ENCODE data around the gene TBC1D30. TPM values are rescaled to one million over a fixed set of nuclear protein-coding genes. Genes with fewer than 3 reads are reported as not detected.

Gene TBC1D30
- total RNA-seq, 1 donor from 2014 or later = 1.2 TPM

DNA sequence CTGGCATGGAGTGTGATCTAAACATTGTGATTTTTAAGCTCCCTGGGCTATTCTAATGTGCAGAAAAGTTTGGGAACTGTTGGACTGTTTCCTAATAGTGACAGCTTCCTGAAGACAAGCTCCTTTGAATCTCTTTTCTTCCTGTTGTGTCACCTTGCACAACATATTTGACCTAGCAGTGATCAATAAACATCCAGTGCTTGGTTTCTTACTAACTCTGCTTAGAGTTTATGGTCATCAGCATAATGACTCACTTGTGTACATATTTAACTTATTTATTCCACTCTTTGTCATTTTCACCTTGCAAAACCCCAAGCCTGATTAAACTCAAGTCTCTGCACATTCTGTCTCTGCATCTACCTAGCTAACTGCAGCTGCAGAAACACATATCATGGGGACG, 27.3 kb upstream of the TBC1D30 start:
- Histone ChIP-seq H3K79me2 (ENCODE audit: insufficient read depth, low read length) (no peaks in the 10 kb centered on the region), H3K4me2 (ENCODE audit: low read length) (no peak overlapping the region), H3K36me3 (ENCODE audit: insufficient read depth, low read length) (no peaks in the 10 kb centered on the region), H3K9ac (ENCODE audit: low read length) (no peak overlapping the region), H4K20me1 (ENCODE audit: insufficient read depth, low read length) (no peaks in the 10 kb centered on the region), H3K9me3 (ENCODE audit: insufficient read depth, low read depth, low read length) (no peaks in the 10 kb centered on the region), H3K27ac (ENCODE audit: low read depth, low read length) (no peak overlapping the region), H3K27me3 (ENCODE audit: insufficient read depth, low read length) (peaks cover 26% of the 10 kb centered on the region), H3K4me3 (ENCODE audit: insufficient read depth, low read depth, low read length) (no peak overlapping the region), H2AFZ (ENCODE audit: low read depth, low read length) (no peak overlapping the region), H3K4me1 (ENCODE audit: insufficient read depth, low read length) (no peaks in the 10 kb centered on the region)
- Mint-ChIP-seq H3K36me3 (ENCODE audit: low read depth, unreplicated experiment) (no peaks in the 10 kb centered on the region), H3K27ac (ENCODE audit: unreplicated experiment) (no peak overlapping the region), H3K4me1 (ENCODE audit: low read depth, unreplicated experiment) (peaks cover 5% of the 10 kb centered on the region), H3K9me3 (ENCODE audit: unreplicated experiment) (no peaks in the 10 kb centered on the region), H3K27me3 (ENCODE audit: low read depth, unreplicated experiment) (peaks cover 9% of the 10 kb centered on the region), H3K4me3 (ENCODE audit: unreplicated experiment) (no peak overlapping the region)
- FAIRE-seq (no peak), DNase-seq (ENCODE audit: low read depth) (no peak)
- TF ChIP-seq, protein P1, sequence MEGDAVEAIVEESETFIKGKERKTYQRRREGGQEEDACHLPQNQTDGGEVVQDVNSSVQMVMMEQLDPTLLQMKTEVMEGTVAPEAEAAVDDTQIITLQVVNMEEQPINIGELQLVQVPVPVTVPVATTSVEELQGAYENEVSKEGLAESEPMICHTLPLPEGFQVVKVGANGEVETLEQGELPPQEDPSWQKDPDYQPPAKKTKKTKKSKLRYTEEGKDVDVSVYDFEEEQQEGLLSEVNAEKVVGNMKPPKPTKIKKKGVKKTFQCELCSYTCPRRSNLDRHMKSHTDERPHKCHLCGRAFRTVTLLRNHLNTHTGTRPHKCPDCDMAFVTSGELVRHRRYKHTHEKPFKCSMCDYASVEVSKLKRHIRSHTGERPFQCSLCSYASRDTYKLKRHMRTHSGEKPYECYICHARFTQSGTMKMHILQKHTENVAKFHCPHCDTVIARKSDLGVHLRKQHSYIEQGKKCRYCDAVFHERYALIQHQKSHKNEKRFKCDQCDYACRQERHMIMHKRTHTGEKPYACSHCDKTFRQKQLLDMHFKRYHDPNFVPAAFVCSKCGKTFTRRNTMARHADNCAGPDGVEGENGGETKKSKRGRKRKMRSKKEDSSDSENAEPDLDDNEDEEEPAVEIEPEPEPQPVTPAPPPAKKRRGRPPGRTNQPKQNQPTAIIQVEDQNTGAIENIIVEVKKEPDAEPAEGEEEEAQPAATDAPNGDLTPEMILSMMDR (IDR thresholded peaks at IDR 0.05; ENCODE audit: insufficient read depth, low read depth, low read length) = no peak
- TF ChIP-seq EZH2 (IDR thresholded peaks at IDR 0.05; ENCODE audit: insufficient read depth, low read length) = no peak

DNA sequence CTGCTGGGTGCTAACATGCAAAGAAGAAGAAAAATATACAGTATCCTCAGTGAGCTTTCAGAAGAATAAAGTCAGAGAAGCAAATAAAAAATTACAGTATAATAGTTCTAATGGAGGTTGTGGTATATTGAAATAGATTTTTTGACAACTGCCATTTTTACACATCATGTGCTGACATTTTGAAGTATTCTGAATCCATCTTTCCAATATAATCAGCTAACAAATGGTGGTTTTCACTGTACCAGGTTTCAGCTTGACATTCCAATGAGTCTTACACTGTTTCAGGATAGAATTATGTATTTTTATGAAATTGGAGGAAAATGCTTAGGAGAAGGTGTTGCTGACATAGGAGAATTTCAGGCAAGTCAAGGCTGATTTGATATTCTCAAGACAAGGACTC, 26.3 kb upstream of the TBC1D30 start:
- H3K79me2 ChIP-seq (ENCODE audit: insufficient read depth, low read length) = no peaks in the 10 kb centered on the region
- H3K4me3 ChIP-seq (ENCODE audit: insufficient read depth, low read depth, low read length) = no peak overlapping the region
- H3K9me3 ChIP-seq (ENCODE audit: insufficient read depth, low read depth, low read length) = no peaks in the 10 kb centered on the region
- H3K4me1 Mint-ChIP-seq (ENCODE audit: low read depth, unreplicated experiment) = peaks cover 5% of the 10 kb centered on the region
- H3K27ac ChIP-seq (ENCODE audit: low read depth, low read length) = no peak overlapping the region
- H3K36me3 Mint-ChIP-seq (ENCODE audit: low read depth, unreplicated experiment) = no peaks in the 10 kb centered on the region
- TF ChIP-seq, protein P1 (IDR thresholded peaks at IDR 0.05; ENCODE audit: insufficient read depth, low read depth, low read length) = no peak
- no peak for TF ChIP-seq EZH2 (IDR thresholded peaks at IDR 0.05; ENCODE audit: insufficient read depth, low read length)
- H3K27me3 Mint-ChIP-seq (ENCODE audit: low read depth, unreplicated experiment) = peaks cover 9% of the 10 kb centered on the region
- DNase-seq (ENCODE audit: low read depth) (no peak), FAIRE-seq (no peak)
- no peaks in the 10 kb centered on the region for H3K4me1 ChIP-seq (ENCODE audit: insufficient read depth, low read length)
- H4K20me1 ChIP-seq (ENCODE audit: insufficient read depth, low read length) = no peaks in the 10 kb centered on the region
- H3K4me3 Mint-ChIP-seq (ENCODE audit: unreplicated experiment) = no peak overlapping the region
- no peaks in the 10 kb centered on the region for H3K36me3 ChIP-seq (ENCODE audit: insufficient read depth, low read length)
- H3K9me3 Mint-ChIP-seq (ENCODE audit: unreplicated experiment) = no peaks in the 10 kb centered on the region
- no peak overlapping the region for H3K9ac ChIP-seq (ENCODE audit: low read length)
- no peak overlapping the region for H2AFZ ChIP-seq (ENCODE audit: low read depth, low read length)
- no peak overlapping the region for H3K4me2 ChIP-seq (ENCODE audit: low read length)
- H3K27me3 ChIP-seq (ENCODE audit: insufficient read depth, low read length) = peaks cover 26% of the 10 kb centered on the region
- H3K27ac Mint-ChIP-seq (ENCODE audit: unreplicated experiment) = no peak overlapping the region

DNA sequence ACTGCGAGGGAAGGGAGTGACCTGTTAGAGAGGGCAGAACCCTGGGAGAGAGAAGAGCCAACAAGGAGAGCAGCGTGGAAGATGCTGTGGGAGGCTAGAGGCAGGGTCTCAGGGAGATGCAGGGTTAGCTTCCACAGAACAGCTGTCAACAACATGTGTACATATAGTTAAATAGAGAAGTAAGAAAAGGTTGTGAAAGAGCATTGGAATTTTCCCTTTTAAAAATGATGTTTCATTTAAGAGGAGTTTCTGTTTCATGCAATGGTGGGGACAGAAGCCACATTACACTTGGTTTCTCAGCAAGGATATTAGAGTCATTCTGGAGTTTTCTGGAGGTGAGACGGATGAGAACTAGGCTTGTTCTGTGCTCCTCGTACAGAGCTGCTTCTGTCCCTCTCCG, 23.8 kb upstream of the TBC1D30 start:
- FAIRE-seq (no peak), DNase-seq (ENCODE audit: low read depth) (no peak)
- Histone ChIP-seq H3K27me3 (ENCODE audit: insufficient read depth, low read length) (peaks cover 23% of the 10 kb centered on the region), H3K4me2 (ENCODE audit: low read length) (no peak overlapping the region), H3K4me3 (ENCODE audit: insufficient read depth, low read depth, low read length) (no peak overlapping the region), H3K9me3 (ENCODE audit: insufficient read depth, low read depth, low read length) (no peaks in the 10 kb centered on the region), H3K27ac (ENCODE audit: low read depth, low read length) (no peak overlapping the region), H2AFZ (ENCODE audit: low read depth, low read length) (no peak overlapping the region), H4K20me1 (ENCODE audit: insufficient read depth, low read length) (no peaks in the 10 kb centered on the region), H3K4me1 (ENCODE audit: insufficient read depth, low read length) (no peaks in the 10 kb centered on the region), H3K36me3 (ENCODE audit: insufficient read depth, low read length) (no peaks in the 10 kb centered on the region), H3K9ac (ENCODE audit: low read length) (no peak overlapping the region), H3K79me2 (ENCODE audit: insufficient read depth, low read length) (no peaks in the 10 kb centered on the region)
- Mint-ChIP-seq H3K9me3 (ENCODE audit: unreplicated experiment) (no peaks in the 10 kb centered on the region), H3K36me3 (ENCODE audit: low read depth, unreplicated experiment) (no peaks in the 10 kb centered on the region), H3K27ac (ENCODE audit: unreplicated experiment) (no peak overlapping the region), H3K4me3 (ENCODE audit: unreplicated experiment) (no peak overlapping the region), H3K27me3 (ENCODE audit: low read depth, unreplicated experiment) (peaks cover 18% of the 10 kb centered on the region), H3K4me1 (ENCODE audit: low read depth, unreplicated experiment) (peaks cover 5% of the 10 kb centered on the region)
- TF ChIP-seq, protein P1 (IDR thresholded peaks at IDR 0.05; ENCODE audit: insufficient read depth, low read depth, low read length) = no peak
- no peak for TF ChIP-seq EZH2 (IDR thresholded peaks at IDR 0.05; ENCODE audit: insufficient read depth, low read length)

Data from astrocyte (in vitro differentiated cells and primary cell).